ENCODE data around the gene RBFA.

- TF ChIP-seq CTCF (IDR thresholded peaks at IDR 0.05; ENCODE audit: poor library complexity) (no peak), EZH2 (IDR thresholded peaks at IDR 0.05; ENCODE audit: borderline replicate concordance) (no peak), EZH2phosphoT487 (IDR thresholded peaks at IDR 0.05; ENCODE audit: low read depth, severe bottlenecking, unreplicated experiment) (no peak)
Measured at GRCh38 chr18:80033181-80034067, 810 bp upstream of the RBFA start.
